ENCODE measurements around the gene GPR153. TPM values are rescaled to one million over a fixed set of nuclear protein-coding genes. Genes with fewer than 3 reads are reported as not detected.

Gene GPR153
- 10 to 100 TPM in 6 of 7 donors, 1 to 10 TPM in 1; 7.1 to 26.6 (median 12.9) TPM for total RNA-seq
- 1 to 10 TPM; 2.1 to 5.7 (median 2.5) TPM for polyA plus RNA-seq
- long read RNA-seq, donor 1: 0 reads
- long read RNA-seq, donor 2, full-length matches to known transcripts: 1 of 1 reads
- long read RNA-seq, donor 2, partial matches to known transcripts: 0 of 1 reads
- long read RNA-seq, donor 2, other reads (novel, unspliced or antisense): 0 of 1 reads

- H3K27me3 ChIP-seq (replicated peaks in 1 of 7): peaks cover 0 to 62% (median 24%) of the 10 kb centered on the region in 7 donors
- intact Hi-C loops (cut with DNase I; ENCODE audit: low total_unique reads): no loop called here
Observed at GRCh38 chr1:6260961-6261614, at the start of gene GPR153. GPR153 (minus strand) TSS chr1:6261098; CDS start chr1:6254905, 6,193 bp downstream.

GRCh38 chr1:6310116-6310848 is 49.4 kb upstream of the GPR153 start:
- no peak overlapping the region for H3K27ac ChIP-seq
- peaks cover 0 to 6% (median 0%) of the 10 kb centered on the region in 8 donors for H3K9me3 ChIP-seq
- TF ChIP-seq POLR2AphosphoS5 (IDR thresholded peaks at IDR 0.05): no peak
- TF ChIP-seq, protein P1, sequence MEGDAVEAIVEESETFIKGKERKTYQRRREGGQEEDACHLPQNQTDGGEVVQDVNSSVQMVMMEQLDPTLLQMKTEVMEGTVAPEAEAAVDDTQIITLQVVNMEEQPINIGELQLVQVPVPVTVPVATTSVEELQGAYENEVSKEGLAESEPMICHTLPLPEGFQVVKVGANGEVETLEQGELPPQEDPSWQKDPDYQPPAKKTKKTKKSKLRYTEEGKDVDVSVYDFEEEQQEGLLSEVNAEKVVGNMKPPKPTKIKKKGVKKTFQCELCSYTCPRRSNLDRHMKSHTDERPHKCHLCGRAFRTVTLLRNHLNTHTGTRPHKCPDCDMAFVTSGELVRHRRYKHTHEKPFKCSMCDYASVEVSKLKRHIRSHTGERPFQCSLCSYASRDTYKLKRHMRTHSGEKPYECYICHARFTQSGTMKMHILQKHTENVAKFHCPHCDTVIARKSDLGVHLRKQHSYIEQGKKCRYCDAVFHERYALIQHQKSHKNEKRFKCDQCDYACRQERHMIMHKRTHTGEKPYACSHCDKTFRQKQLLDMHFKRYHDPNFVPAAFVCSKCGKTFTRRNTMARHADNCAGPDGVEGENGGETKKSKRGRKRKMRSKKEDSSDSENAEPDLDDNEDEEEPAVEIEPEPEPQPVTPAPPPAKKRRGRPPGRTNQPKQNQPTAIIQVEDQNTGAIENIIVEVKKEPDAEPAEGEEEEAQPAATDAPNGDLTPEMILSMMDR (IDR thresholded peaks at IDR 0.05 in 8 of 11, conservative IDR thresholded peaks at IDR 0.05 in 3 of 11): no peak
- no peak for TF ChIP-seq POLR2A (IDR thresholded peaks at IDR 0.05)
- DNase-seq: no peak
- no peaks in the 10 kb centered on the region for H3K27me3 ChIP-seq (replicated peaks in 1 of 7)
- no peaks in the 10 kb centered on the region for H3K4me1 ChIP-seq
- H3K36me3 ChIP-seq: peaks cover 0 to 7% (median 0%) of the 10 kb centered on the region in 6 donors
- H3K4me3 ChIP-seq: no peak overlapping the region
- intact Hi-C loops (cut with DNase I; ENCODE audit: low total_unique reads): no loop called here
- WGBS, 5 donors: 92 to 98% (median 95%) methylated on average over 9 of the region's 9 CpGs

More at GRCh38 chr1:6260961-6261614, at the start of gene GPR153:
- Histone ChIP-seq H3K36me3 (no peaks in the 10 kb centered on the region), H3K9me3 (no peaks in the 10 kb centered on the region), H3K4me3 (peak within 1 kb of the TSS; percentile 55 to 85 (median 70)), H3K27ac (peak within 1 kb of the TSS in 7 of 8 donors; percentile 67 to 80 (median 76)), H3K4me1 (peaks cover 15 to 60% (median 43%) of the 10 kb centered on the region in 6 donors)
- WGBS, 5 donors: 2 to 6% (median 3%) methylated on average over 8 to 78 of the region's 78 CpGs
- no peak for DNase-seq
- no peak for TF ChIP-seq POLR2A (IDR thresholded peaks at IDR 0.05)
- peak in 2 of 3 donors; percentile 11 to 24 for TF ChIP-seq POLR2AphosphoS5 (IDR thresholded peaks at IDR 0.05)
- TF ChIP-seq, protein P1 (IDR thresholded peaks at IDR 0.05 in 8 of 11, conservative IDR thresholded peaks at IDR 0.05 in 3 of 11): no peak

- Histone ChIP-seq H3K27me3 (replicated peaks in 1 of 7) (no peaks in the 10 kb centered on the region), H3K4me1 (no peaks in the 10 kb centered on the region), H3K9me3 (peaks cover 0 to 6% (median 0%) of the 10 kb centered on the region in 8 donors), H3K4me3 (no peak overlapping the region), H3K27ac (no peak overlapping the region), H3K36me3 (peaks cover 0 to 7% (median 0%) of the 10 kb centered on the region in 6 donors)
- DNase-seq: no peak
- TF ChIP-seq POLR2AphosphoS5 (IDR thresholded peaks at IDR 0.05) (no peak), POLR2A (IDR thresholded peaks at IDR 0.05) (no peak)
- TF ChIP-seq, protein P1 (IDR thresholded peaks at IDR 0.05 in 8 of 11, conservative IDR thresholded peaks at IDR 0.05 in 3 of 11): no peak
- intact Hi-C loops (cut with DNase I; ENCODE audit: low total_unique reads): no loop called here
- WGBS, 5 donors: 86 to 93% (median 93%) methylated on average over 7 of the region's 7 CpGs
Observed at GRCh38 chr1:6309564-6309963, 48.7 kb upstream of the GPR153 start.
